HG02678 (cell line): ENCODE results near the gene KIF20A.
"Not testable (repeated sequence)": the region's sequence is repeated elsewhere in the genome, so short reads cannot be mapped to it uniquely, and the experiment has no call there.

Experiments used
- ATAC-seq: cut with Tn5 transposase; IDR thresholded peaks from one replicate; pipeline ENCODE4 v1.9.1; 2021; ENCODE audit warnings: mild to moderate bottlenecking, moderate library complexity; ENCODE audit not compliant: unreplicated experiment

The KIF20A gene

GRCh38 chr5:138182808-138183207 lies 3.9 kb downstream of the KIF20A start:
- no peak for ATAC-seq

GRCh38 chr5:138186002-138186447 lies 7.1 kb downstream of the KIF20A start:
- ATAC-seq, result peak; percentile 54

- ATAC-seq, result no peak
Measured at GRCh38 chr5:138188626-138189025, 9.7 kb downstream of the KIF20A start.

GRCh38 chr5:138192826-138193225 lies 13.9 kb downstream of the KIF20A start:
- ATAC-seq, result no peak

GRCh38 chr5:138193859-138194258 lies 14.9 kb downstream of the KIF20A start:
- ATAC-seq, result not testable (repeated sequence)

GRCh38 chr5:138210985-138211384 lies 32.1 kb downstream of the KIF20A start:
- ATAC-seq, result no peak

- peak; percentile 23 for ATAC-seq
Measured at GRCh38 chr5:138212828-138213160, 33.9 kb downstream of the KIF20A start.

- ATAC-seq, result peak; percentile 96
Measured at GRCh38 chr5:138213161-138214029, 34.5 kb downstream of the KIF20A start, which contains the start of gene CDC23. Gene CDC23, minus strand, starts transcription at chr5:138213323. Its CDS starts 11 bp downstream, at chr5:138213312.

- ATAC-seq, result no peak
Measured at GRCh38 chr5:138216799-138217198, 37.9 kb downstream of the KIF20A start.

- ATAC-seq, result no peak
Measured at GRCh38 chr5:138223532-138223931, 44.6 kb downstream of the KIF20A start.

GRCh38 chr5:138224712-138225111 lies 45.8 kb downstream of the KIF20A start:
- no peak for ATAC-seq

GRCh38 chr5:138226910-138227309 lies 48.0 kb downstream of the KIF20A start:
- no peak for ATAC-seq

- no peak for ATAC-seq
Measured at GRCh38 chr5:138229387-138229786, 50.5 kb downstream of the KIF20A start.

GRCh38 chr5:138230261-138230660 lies 51.3 kb downstream of the KIF20A start:
- no peak for ATAC-seq

GRCh38 chr5:138230981-138231589 lies 52.2 kb downstream of the KIF20A start:
- no peak for ATAC-seq

GRCh38 chr5:138233280-138233679 lies 54.4 kb downstream of the KIF20A start:
- no peak for ATAC-seq

- ATAC-seq, result no peak
Measured at GRCh38 chr5:138234651-138235050, 55.7 kb downstream of the KIF20A start.
